Stimulated activated CD8-positive, alpha-beta memory T cell treated with anti-CD3 and anti-CD28 coated beads, Interleukin-7, amount 100 ng/mL, for 1 hour (primary cell): ENCODE measurements around the gene FNDC3B.

ENCODE experiments used
- DNase-seq, 2 donors: peaks; one replicate each; pipeline ENCODE4 v3.0.0-alpha.2; 2020; ENCODE audit warnings: low read depth in 2 of 2

Gene FNDC3B

GRCh38 chr3:172448661-172449465 lies 409.5 kb downstream of the FNDC3B start:
- no peak for DNase-seq

- no peak for DNase-seq
These were observed 410.2 kb downstream of the FNDC3B start for GRCh38 chr3:172449466-172450149.
